ENCODE data around the gene PHACTR3. TPM values are rescaled to one million over a fixed set of nuclear protein-coding genes. Genes with fewer than 3 reads are reported as not detected.

Gene PHACTR3
- total RNA-seq, 2 donors from 2014 or later: 0.86 to 24.2 TPM

GRCh38 chr20:59605601-59606364 lies 1.4 kb downstream of the PHACTR3 start:
- DNase-seq (ENCODE audit: low spot score): no peak
- H3K27me3 ChIP-seq: peaks cover 0 to 5% of the 10 kb centered on the region in 2 donors
- no peaks in the 10 kb centered on the region for H3K36me3 ChIP-seq
- H3K9me3 ChIP-seq: no peaks in the 10 kb centered on the region
- H3K4me3 ChIP-seq: peak overlapping the region; percentile 32 to 49
- no peak for TF ChIP-seq CTCF (IDR thresholded peaks at IDR 0.05)
- peak overlapping the region in 1 of 2 donors; percentile 3 for H3K27ac ChIP-seq
- H3K4me1 ChIP-seq: peaks cover 0 to 15% of the 10 kb centered on the region in 2 donors

GRCh38 chr20:59606566-59606965 lies 2.2 kb downstream of the PHACTR3 start:
- Histone ChIP-seq H3K27me3 (peaks cover 0 to 5% of the 10 kb centered on the region in 2 donors), H3K27ac (no peak overlapping the region), H3K36me3 (no peaks in the 10 kb centered on the region), H3K4me3 (no peak overlapping the region), H3K9me3 (no peaks in the 10 kb centered on the region), H3K4me1 (peaks cover 0 to 15% of the 10 kb centered on the region in 2 donors)
- no peak for DNase-seq (ENCODE audit: low spot score)
- TF ChIP-seq CTCF (IDR thresholded peaks at IDR 0.05): no peak

GRCh38 chr20:59608396-59608795 lies 4.1 kb downstream of the PHACTR3 start:
- no peak for TF ChIP-seq CTCF (IDR thresholded peaks at IDR 0.05)
- H3K27me3 ChIP-seq: peaks cover 0 to 5% of the 10 kb centered on the region in 2 donors

GRCh38 chr20:59608871-59609270 lies 4.5 kb downstream of the PHACTR3 start:
- Histone ChIP-seq H3K4me1 (peaks cover 0 to 15% of the 10 kb centered on the region in 2 donors), H3K27ac (no peak overlapping the region), H3K9me3 (no peaks in the 10 kb centered on the region), H3K4me3 (no peak overlapping the region), H3K27me3 (peaks cover 0 to under 1% of the 10 kb centered on the region in 2 donors), H3K36me3 (no peaks in the 10 kb centered on the region)
- no peak for TF ChIP-seq CTCF (IDR thresholded peaks at IDR 0.05)
- no peak for DNase-seq (ENCODE audit: low spot score)

More at GRCh38 chr20:59608396-59608795, 4.1 kb downstream of the PHACTR3 start:
- H3K9me3 ChIP-seq: no peaks in the 10 kb centered on the region
- DNase-seq (ENCODE audit: low spot score): no peak
- no peaks in the 10 kb centered on the region for H3K36me3 ChIP-seq
- H3K4me3 ChIP-seq: no peak overlapping the region
- no peak overlapping the region for H3K27ac ChIP-seq
- peaks cover 0 to 15% of the 10 kb centered on the region in 2 donors for H3K4me1 ChIP-seq

- no peaks in the 10 kb centered on the region for H3K36me3 ChIP-seq
- no peak for TF ChIP-seq CTCF (IDR thresholded peaks at IDR 0.05)
- H3K9me3 ChIP-seq: no peaks in the 10 kb centered on the region
- no peaks in the 10 kb centered on the region for H3K4me1 ChIP-seq
- no peak overlapping the region for H3K4me3 ChIP-seq
- H3K27me3 ChIP-seq: no peaks in the 10 kb centered on the region
- no peak for DNase-seq (ENCODE audit: low spot score)
- no peak overlapping the region for H3K27ac ChIP-seq
Measured at GRCh38 chr20:59611286-59611685, 6.9 kb downstream of the PHACTR3 start.

All from right atrium auricular region (tissue), 2 donors.